BJ (cell line): ENCODE data around the gene NUFIP1. TPM values are rescaled to one million over a fixed set of nuclear protein-coding genes. Genes with fewer than 3 reads are reported as not detected.
A peak's percentile ranks its signal among the peaks of the same experiment; 100 is the strongest.

ENCODE experiments used
- CTCF ChIA-PET: fragments of 350-600 bp; formaldehyde crosslinking; extraction: SDS; loops from one replicate; lab custom pipeline; 2021; ENCODE audit warnings: antibody characterized with exemption, inconsistent platforms; lab: Yijun Ruan, JAX
- POLR2A ChIA-PET: fragments of 300-600 bp; sonication (Branson Sonifier 250); formaldehyde crosslinking; extraction: SDS; loops from one replicate; lab custom pipeline; 2021; ENCODE audit warnings: antibody characterized with exemption; lab: Charles Lee
- DNase-seq: peaks from one replicate; pipeline ENCODE4 v3.0.0-alpha.2; 2011; ENCODE audit warnings: low read depth
- H3K27me3 ChIP-seq: 2 replicates; pipeline ENCODE4 v1.6.0; 2011; ENCODE audit warnings: low read length; ENCODE audit not compliant: control insufficient read depth, insufficient read depth
- H3K36me3 ChIP-seq: 2 replicates; pipeline ENCODE4 v1.5.1; 2011; ENCODE audit warnings: low read length; ENCODE audit not compliant: control insufficient read depth, insufficient read depth
- H3K4me3 ChIP-seq: 2 replicates; pipeline ENCODE4 v1.5.1; 2011; ENCODE audit warnings: low read depth, mild to moderate bottlenecking, control low read depth, low read length
- polyA plus RNA-seq: library from polyadenylated mRNA; depleted of rRNA; stranded (reverse); fragments of >200 nt; gene quantifications from 2 replicates; pipeline ENCODE4 v1.2.3, GENCODE V29; 2011
- TF ChIP-seq, protein P1 (sequence below): IDR thresholded peaks from 2 replicates; pipeline ENCODE4 v1.5.1; 2011; ENCODE audit warnings: low read depth, mild to moderate bottlenecking, control low read depth, inconsistent platforms, low read length, moderate library complexity; ENCODE audit not compliant: insufficient read depth

The NUFIP1 gene
- polyA plus RNA-seq, 1 experiment, result 0.64 TPM

- ChIA-PET CTCF (interaction anchor here (0.7 to 4.0 kb wide), 16 partner anchors 11 to 1066 kb away, joined by 3 to 38 read pairs (median 3); no protein-coding TSS in a partner anchor), POLR2A (no interaction called here)
- TF ChIP-seq, protein P1, sequence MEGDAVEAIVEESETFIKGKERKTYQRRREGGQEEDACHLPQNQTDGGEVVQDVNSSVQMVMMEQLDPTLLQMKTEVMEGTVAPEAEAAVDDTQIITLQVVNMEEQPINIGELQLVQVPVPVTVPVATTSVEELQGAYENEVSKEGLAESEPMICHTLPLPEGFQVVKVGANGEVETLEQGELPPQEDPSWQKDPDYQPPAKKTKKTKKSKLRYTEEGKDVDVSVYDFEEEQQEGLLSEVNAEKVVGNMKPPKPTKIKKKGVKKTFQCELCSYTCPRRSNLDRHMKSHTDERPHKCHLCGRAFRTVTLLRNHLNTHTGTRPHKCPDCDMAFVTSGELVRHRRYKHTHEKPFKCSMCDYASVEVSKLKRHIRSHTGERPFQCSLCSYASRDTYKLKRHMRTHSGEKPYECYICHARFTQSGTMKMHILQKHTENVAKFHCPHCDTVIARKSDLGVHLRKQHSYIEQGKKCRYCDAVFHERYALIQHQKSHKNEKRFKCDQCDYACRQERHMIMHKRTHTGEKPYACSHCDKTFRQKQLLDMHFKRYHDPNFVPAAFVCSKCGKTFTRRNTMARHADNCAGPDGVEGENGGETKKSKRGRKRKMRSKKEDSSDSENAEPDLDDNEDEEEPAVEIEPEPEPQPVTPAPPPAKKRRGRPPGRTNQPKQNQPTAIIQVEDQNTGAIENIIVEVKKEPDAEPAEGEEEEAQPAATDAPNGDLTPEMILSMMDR, result peak; percentile 70
- Histone ChIP-seq H3K36me3 (peaks cover 7% of the 10 kb centered on the region; the same call in 1 of the 2 replicates), H3K4me3 (no peak overlapping the region), H3K27me3 (no peaks in the 10 kb centered on the region)
- DNase-seq, result no peak
These were observed 19.5 kb downstream of the NUFIP1 start for GRCh38 chr13:44969551-44970484.

DNA sequence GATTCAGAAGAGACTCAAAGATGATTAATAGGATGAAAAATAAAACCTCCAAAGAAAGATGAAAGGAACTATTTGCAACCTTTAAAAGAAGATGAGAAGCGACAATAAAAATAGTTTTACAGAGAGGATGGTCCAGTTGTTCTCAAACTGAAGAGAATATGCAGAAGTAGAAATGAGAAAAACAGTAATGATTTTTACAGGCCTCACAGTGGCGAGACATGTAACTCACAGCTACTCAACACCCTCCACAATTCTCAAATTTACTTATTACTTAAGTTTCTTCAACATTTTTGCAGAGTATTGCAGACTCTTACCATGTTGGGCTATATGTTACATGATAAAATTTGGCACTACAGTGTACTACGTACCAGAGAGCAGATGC, 20.8 kb downstream of the NUFIP1 start:
- no peak overlapping the region for H3K4me3 ChIP-seq
- POLR2A ChIA-PET, result no interaction called here
- CTCF ChIA-PET, result interaction anchor here (0.6 to 4.0 kb wide), 5 partner anchors 12 to 572 kb away, joined by 3 to 38 read pairs (median 3); no protein-coding TSS in a partner anchor
- TF ChIP-seq, protein P1, result no peak
- no peaks in the 10 kb centered on the region for H3K27me3 ChIP-seq
- no peak for DNase-seq
- H3K36me3 ChIP-seq, result peaks cover 5% of the 10 kb centered on the region; the same call in 1 of the 2 replicates

DNA sequence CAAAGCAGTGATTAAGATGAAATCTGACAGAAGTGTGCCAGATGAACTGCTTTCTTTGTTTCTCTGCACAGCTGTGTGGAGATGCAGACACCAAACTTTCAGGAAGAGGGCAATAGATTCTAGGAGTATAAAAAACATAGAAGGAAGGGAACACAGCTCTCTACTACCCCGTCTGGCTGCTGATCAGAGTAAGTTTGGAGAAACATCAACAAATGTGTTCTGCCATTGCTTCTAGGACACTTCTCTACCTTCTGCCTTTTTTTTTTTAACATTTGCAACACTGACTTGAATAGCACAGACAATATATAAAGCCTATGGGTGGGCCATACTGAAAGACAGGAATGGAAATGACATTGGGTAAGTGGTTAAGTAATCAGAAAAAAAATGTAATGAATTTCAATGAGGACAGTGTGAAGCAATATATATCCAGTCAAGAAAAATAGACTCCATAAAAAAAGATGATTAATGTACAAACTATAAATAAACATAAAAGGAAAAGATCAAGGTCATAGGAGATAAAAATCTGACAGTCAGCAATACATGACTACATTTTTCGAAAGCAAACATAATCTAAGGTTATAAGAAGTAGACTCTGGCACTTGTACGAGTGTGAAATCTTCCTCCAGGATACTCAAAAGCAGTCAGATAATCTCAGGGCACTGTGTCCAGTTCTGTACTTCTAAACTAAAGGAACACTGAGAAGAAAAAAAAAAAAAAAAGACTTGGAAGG, 21.4 kb downstream of the NUFIP1 start:
- TF ChIP-seq, protein P1, result peak; percentile 38
- Histone ChIP-seq H3K27me3 (no peaks in the 10 kb centered on the region), H3K36me3 (peaks cover 5% of the 10 kb centered on the region; the same call in 1 of the 2 replicates), H3K4me3 (no peak overlapping the region)
- no peak for DNase-seq
- ChIA-PET POLR2A (interaction anchor here (0.5 kb wide), 1 partner anchor 50 kb away, joined by 4 read pairs; no protein-coding TSS in a partner anchor), CTCF (interaction anchor here (0.6 to 4.0 kb wide), 12 partner anchors 11 to 552 kb away, joined by 3 to 38 read pairs (median 3); no protein-coding TSS in a partner anchor)

DNA sequence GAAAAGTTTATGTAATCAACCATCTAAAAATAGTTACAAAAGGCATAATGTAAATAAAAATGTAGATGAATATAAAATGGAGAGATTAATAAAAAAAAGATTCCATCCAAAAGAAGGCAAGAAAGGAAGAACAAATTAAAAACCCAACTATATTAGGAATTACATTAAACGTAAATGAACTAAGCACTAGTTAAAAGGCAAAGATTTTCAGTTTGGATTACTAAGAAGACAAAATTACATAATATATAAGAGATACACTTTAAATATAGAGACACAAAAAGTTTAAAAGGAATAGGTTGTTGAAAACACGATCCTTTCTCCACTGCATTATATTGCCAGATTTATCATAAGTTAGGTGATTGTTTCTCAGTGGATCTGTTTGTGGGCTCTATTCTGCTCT, 27.3 kb downstream of the NUFIP1 start:
- CTCF ChIA-PET, result interaction anchor here (1.6 kb wide), 1 partner anchor 479 kb away, joined by 3 read pairs; no protein-coding TSS in a partner anchor
- Histone ChIP-seq H3K36me3 (peaks cover 4% of the 10 kb centered on the region; the same call in 1 of the 2 replicates), H3K27me3 (no peaks in the 10 kb centered on the region), H3K4me3 (no peak overlapping the region)
- POLR2A ChIA-PET, result no interaction called here
- TF ChIP-seq, protein P1, result no peak
- no peak for DNase-seq
